ENCODE results near the gene RPL36. TPM values are rescaled to one million over a fixed set of nuclear protein-coding genes. Genes with fewer than 3 reads are reported as not detected.
"Not testable (repeated sequence)": the region's sequence is repeated elsewhere in the genome, so short reads cannot be mapped to it uniquely, and the experiment has no call there.

The RPL36 gene
- total RNA-seq, 1 donor from 2014 or later = 241 TPM

DNA sequence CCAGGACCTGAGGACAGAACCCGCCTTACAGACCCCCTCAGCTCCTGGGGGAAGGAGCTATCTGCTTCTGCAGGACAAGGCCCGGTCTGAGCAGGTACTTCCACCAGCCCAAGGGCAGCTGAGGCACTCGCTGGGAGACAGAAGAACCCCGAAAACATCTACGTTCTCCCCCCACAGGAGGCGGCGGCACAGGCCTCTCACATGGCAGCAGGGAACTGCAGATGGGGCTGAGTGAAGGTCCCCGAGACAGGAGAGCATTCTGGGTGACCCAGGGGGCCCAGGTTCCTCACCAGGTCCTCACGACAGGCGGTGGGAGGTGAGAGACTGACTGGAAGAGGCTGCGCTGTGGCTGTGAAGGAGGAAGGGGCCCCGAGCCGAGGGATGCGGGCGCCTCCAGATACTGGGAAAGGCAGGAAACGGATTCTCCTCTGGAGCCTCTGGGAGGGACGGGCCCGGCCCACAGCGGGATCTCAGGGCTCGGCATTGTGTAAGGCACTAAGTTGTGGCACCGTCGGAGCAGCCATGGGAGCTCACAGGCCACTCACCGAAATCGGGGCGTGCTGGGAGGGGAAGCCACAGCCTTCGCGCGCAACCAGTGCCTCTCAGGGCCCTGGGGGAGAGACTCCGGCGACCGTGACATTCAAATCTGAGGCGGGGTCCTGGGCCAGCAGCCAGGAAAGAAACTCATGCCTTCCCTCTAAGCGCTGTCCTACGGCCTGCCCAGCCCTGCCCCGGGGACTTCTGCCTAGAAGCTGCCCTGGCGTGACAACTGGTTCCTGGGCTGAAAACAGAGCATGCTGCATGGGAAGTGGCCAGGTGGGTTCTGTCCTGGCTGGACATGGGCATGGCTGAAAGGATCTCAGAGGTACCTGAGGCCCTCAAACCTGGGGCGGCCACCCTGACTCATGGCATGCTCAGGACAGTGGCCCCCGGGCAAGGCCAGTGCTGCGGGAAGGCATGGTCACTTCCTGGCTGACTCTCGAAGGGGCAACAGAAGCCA, 14.0 kb downstream of the RPL36 start:
- ATAC-seq = no peak
- DNase-seq (ENCODE audit: low spot score) = no peak

DNA sequence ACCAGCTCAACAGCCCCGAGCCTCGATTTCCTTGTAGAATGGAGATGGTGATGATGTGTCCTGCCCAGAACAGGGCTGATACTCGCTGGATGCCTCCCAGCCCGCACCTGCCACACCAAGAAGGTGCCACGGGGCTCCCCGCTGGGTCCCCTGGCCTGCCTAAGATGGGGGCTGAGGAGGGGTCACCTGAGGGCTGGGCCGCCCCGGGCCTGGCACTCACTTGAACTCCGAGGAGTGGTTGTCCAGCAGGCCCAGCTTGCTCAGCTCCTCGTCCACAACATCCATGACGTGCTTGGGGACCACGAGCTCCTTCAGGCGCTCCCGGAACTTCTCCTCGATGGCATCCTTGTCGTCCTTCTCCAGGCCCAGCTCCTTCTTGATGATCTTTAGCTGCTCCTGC, 15.5 kb downstream of the RPL36 start:
- DNase-seq (ENCODE audit: low spot score) (no peak), ATAC-seq (no peak)

DNA sequence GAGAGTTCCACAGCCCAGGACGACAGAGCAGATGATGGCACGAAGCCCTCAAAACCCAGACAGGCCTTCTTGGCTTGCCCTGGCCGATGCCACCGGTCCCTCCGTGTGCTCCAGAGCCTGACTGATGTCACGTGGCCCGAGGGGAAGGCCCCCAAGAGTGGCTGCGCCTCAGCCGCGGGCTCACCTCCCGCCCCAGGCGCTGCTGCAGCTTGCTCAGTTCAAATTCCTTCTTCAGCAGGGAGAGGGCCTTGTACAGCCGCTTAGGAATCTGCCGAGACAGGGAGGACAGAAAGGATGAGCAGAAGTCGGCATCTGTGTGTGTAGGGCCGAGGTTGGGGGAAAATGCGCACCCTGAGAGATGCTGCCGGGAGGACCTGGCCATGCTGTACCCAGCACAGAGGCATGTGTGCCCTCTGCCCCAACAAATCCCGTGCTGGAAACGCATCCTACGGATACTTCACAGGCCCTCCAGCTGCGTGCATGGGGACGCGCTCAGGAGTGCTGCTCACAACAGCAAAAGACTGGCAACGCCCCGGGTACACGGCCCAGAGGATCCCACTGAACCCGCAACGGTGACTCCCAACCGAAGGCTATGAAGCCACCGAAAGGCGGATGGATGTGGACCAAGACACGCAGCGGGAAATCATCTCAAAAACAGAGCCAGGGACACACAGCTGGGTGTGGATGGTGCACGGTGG, 16.9 kb downstream of the RPL36 start:
- DNase-seq (ENCODE audit: low spot score) (no peak), ATAC-seq (no peak)

DNA sequence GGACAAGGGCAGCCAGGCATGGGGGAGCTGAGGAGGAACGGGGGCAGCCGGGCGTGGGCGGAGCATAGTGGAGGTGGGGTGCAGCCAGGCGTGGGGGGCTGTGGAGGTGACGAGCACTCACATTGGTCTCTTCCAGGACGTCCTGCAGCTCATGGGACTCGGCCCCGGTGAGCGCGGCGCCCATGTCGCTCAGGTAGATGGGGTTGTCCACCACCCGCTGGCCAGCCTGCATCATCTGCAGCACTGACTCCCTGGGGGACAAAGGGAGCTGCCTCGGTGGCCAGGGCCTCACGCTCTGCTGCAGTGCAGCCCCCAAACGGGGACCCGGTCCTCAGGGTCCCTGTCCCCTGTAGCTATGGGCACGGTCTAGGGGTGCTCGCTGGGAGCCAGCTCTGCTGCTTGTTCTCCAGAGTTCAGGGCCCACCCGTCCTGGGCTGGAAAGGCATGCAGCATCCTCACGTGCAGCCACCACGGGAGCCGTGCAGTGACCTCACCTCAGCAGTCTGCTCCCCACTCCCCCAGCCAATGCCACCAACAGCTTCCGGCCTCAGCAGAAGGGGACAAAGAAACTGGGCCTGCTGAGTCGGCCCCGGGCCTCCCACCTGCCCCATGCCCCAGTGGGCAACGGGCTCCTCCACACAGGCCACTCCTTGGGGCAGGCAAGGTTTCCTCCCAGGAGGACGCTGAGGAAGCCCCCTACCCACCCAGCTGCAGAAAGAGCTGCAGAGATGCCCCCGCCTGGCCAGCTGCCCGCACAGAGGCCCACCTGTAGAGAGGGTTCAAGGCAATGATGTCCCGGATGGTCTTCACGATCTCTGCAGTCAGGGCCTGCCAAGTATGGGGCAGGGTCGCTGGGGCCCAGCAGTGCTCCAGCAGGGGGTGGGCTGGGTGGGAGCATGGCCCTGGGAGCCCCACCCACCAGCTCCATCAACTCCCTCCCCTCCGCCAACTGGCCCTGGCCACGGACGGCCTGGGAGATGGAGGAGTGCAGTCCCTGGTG, 17.8 kb downstream of the RPL36 start:
- DNase-seq (ENCODE audit: low spot score) (no peak), ATAC-seq (no peak)

DNA sequence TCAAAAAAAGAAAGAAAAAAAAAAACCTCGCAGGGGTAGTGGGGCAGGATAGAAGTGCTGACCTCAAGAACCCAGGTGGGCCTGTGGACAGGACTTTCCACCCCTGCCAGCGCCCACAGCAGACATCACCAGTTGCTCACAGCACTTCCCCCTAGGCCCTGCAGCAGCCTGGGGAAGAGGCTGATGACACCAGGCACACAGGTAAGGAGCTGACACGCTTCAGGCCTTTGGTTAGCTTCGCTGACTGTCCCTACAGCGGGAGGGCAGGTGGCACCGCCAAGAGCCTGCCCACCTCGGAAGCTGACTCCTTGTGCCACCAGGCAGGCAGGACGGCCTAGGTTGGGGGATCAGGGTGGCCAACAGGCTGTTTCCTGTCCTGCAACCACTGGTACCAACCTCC, 20.9 kb downstream of the RPL36 start:
- DNase-seq (ENCODE audit: low spot score) (no peak), ATAC-seq (no peak)

DNA sequence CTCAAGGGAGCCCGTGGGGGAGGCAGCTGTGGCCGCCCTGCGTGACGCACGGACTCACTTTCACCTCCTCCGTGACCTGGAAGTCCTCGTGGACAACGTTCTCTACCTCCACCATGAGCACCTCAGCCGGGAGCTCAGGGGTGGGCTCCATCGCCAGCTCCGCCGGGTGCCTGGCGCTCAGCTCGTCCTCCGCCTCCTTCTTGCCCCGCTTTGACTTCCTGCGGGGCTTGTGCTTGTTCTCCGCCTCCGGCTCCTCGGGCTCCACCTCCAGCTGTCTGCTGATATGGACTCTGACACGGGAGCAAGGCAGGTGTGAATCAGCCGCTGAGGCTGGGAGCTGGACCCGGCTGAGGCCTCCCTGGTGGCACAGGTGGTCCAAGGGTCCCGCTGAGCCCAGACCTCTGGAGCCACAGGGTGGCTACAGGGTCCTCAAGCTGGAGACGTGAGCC, 21.6 kb downstream of the RPL36 start:
- DNase-seq (ENCODE audit: low spot score) = no peak
- ATAC-seq = no peak

DNA sequence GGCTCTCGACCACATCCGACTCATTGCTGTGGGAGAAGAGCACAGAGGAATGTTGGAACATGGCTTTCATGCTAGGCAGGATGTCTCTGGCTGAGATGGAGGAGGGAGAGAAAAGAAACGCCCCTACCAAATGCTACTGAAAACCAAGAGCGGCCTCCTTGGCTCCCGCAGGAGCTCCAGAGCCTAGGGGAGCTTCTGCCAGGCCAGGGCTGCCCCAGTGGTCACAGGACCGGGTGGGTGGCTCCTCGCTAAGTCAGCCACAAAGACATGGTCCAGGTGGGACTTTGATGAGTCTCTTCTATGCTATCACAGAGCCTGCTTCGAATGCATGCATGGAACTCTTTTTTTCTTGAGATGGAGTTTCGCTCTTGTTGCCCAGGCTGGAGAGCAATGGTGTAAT, 23.1 kb downstream of the RPL36 start:
- no peak for ATAC-seq
- DNase-seq (ENCODE audit: low spot score) = no peak

DNA sequence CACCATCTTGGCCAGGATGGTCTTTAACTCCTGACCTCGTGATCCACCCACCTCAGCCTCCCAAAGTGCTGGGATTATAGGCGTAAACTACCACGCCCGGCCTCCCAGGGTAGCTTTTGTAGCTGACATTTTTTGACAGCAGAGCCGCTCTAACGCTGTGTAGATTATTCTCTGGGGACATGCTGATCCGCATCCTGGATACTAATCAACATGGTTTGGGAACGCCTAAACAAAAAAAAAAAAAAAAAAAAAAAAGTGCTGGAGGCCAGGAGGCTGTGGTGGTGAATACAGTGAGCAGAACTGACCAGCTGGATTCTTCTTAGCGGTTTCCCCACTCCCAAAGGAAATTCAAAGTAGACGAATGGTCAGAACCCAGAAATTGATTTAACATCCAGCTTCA, 24.7 kb downstream of the RPL36 start:
- no peak for ATAC-seq

DNA sequence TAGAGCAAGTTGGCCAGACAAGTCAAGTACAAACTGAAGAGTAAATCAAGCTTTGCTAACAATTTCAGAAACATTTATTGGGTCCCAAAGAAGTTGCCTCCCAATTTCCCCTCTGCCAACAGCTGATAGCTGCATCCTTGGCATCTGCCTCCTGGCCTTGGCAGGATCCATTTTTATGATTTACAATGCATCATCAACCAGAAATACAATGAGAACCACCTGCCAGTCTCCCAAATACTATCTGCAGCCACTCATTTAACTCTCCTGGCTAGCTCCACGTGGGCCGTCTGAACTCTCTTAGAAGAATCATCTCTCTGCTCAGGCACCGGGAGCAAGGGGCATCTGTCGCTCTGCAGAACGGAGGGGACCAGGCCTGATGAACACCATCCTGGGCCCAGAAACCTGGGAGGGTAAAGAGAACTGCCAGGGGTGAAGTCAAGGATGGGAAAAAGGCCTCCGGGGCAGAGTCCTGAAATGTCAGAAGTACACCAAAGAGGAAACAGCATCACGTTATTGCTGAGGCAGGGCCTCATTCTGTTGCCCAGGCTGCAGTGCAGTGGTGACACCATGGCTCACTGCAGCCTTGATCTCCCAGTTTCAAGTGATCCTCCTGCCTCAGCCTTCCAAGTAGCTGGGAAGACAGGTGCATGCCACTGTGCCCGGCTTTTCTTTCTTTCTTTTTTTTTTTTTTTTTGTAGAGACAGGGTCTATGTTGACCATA, 27.3 kb downstream of the RPL36 start:
- DNase-seq (ENCODE audit: low spot score) (no peak), ATAC-seq (no peak)

More for the DNA sequence above, 24.7 kb downstream of the RPL36 start:
- DNase-seq (ENCODE audit: low spot score) = no peak

DNA sequence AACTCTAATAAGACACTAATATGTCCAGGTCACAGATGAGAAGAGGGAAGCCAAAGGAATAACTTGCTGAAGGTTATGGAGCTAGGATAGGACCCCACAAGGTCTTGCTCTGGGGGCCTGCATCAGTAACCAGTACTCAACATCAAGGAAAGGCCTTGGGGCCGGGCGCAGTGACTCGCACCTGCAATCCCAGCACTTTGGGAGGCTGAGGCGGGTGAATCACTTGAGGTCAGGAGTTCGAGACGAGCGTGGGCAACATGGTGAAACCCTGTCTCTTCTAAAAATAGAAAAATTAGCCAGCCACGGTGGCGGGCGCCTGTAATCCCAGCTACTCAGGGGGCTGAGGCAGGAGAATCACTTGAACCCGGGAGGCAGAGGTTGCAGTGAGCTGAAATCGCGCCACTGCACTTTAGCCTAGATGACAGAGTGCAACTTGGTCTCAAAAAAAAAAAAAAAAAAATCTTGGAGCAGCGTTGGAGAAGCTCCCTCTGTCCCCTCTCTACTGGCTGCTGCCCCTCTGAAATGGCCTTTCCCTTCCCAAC, 28.0 kb downstream of the RPL36 start:
- ATAC-seq (no peak), DNase-seq (ENCODE audit: low spot score) (no peak)

DNA sequence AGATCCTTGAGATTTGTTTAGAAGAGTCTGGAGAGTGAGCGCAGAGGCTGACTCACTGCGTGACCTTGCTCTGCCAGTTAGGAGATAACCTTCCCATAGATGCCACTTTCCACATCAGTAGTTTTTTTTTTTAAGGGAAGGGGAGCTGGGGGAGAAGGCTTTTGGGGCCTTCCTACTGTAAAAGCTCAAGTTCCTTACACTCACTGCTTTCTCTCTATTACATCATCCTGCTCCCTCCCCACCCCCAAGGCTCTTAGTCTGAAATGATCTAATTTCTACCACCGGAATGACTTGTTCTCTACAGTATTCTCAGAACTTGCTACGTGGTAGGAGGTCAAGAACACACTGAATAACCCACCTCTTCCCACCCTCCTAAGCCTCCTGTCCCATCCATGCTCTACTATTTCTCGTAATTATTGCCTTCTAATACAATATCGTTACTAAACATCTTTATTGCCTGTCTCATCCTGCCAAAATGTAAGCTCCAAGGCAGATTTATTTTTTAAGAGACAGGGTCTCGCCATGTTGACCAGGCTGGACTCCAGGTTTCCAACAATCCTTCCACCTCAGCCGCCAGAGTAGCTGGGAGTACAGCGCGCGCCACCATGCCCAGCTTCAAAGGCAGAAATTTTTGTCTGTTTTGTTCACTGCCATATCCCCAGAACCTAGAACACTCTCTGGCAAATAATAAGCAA, 28.6 kb downstream of the RPL36 start:
- DNase-seq (ENCODE audit: low spot score) = no peak

DNA sequence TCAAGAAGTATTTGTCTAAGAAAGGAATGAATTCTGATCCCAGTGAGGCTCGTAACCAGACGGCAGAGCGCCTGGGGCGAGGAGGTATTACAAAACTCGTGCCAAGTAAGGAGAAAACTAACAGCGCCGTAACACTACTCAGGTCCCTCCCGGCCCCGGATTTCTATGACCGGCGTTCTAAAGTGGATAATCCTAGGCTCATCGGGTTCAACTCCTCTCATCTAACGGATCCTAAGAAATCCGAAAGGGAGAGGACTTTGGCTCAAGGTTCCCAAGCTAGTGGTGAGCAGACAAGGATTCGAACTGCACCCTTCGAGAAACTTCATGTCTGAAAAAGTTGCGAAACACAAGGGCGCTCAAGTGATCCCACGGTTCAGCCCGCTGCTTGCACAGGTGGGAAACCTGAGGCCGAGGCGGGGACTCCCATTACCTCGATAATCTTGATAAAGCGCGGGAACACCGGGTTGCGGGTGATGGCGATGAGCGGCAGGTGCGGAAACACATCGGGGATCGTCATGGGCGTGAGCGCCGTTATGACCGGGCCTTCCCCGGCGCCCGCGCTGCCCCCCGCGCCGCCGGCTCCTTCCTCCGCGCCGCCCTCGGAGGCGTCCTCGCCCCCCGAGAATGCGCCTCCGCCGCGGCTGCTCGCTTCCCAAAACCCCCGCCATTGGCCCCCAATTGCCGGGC, 29.3 kb downstream of the RPL36 start:
- DNase-seq (ENCODE audit: low spot score) (peak; percentile 60), ATAC-seq (peak; percentile 1)

More for the DNA sequence above, 28.6 kb downstream of the RPL36 start:
- ATAC-seq = no peak

DNA sequence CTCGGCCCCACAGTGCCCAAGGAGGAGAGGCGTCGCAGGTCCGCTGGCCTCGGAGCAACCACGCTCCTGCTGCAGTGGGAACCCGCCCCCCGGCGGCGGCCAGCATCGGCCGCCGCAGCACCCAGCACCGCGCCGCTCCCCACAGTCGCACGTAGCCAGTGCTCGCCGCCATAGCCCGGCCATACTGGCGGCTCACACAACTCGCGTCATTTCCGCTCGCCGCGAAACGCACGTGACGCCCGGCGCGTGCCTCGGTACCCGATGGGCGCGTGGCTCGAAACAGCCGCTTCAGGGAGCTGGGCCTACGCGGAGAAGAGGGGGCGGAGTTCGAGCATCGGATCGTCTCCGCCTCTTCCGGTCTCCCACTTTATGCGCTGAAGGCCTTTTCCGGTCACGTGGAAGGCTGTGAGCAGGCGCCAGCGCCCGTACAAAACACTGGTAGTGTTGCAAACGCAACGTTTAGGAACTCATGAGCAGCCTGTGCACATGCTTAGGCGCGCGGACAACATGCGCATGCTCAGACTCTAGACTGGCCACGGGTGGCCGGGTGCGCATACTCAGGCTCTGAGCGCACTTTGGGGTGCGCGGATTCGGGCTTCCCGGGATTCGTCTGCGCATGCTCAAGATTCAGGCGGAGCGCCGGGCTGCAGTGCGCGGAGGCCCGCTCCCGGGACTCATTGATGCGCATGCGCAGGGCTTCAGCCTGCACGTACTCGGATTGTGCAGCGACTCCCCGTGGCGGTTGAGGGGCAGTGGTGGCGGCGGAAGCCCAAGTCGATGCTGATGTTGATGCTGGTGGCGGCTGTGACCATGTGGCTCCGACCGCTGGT, 30.1 kb downstream of the RPL36 start, which contains the start of the genes CATSPERD and LONP1:
TSS of gene CATSPERD (plus strand) at position 677 of the 830 bp plus-strand sequence. CDS start at position 778, 101 bp downstream.
TSS of gene LONP1 (minus strand) at position 186 of the 830 bp plus-strand sequence. CDS start at position 172, 14 bp downstream.
- ATAC-seq (peak; percentile 94), DNase-seq (ENCODE audit: low spot score) (peak; percentile 99)

DNA sequence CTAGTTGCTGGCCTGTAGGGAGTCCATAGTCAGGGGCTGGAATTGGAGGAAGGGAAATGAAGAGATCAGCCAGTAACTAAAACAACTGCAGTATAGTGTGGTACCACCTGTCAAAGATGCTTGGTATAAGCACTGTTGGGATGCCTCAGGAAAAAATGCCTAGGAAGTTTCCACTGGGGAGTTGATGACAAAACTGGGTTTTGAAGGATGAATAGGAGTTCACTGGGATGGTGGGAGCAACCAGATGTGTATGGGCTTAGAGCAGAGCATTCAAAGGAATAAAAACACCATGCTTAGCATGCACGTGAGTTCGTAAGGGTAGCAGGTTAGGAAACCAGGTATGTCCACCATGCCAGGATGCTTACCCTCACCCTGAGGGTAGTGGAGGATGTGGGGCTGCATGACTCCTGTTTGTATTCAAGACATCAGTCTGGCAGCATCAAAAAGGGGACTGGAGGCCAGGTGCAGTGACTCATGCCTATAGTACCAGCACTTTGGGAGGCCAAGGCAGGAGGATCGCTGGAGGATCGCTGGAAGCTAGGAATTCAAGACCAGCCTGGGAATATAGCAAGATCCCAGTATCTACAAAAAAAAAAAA, 37.5 kb downstream of the RPL36 start:
- DNase-seq (ENCODE audit: low spot score) = no peak
- ATAC-seq = no peak

DNA sequence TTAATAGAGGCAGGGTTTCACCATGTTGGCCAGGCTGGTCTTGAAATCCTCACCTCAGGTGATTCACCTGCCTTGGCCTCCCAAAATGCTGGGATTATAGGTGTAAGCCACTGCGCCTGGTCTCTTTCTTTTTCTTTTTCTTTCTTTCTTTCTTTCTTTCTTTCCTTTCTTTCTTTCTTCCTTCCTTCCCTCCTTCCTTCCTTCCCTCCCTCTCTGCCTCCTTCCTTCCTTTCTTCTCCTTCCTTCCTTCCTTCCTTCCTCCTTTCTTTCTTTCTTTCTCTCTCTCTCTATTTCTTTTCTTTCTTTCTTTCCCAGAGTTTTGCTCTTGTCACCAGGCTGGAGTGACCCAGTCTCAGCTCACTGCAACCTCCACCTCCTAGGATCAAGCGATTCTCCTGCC, 43.1 kb downstream of the RPL36 start:
- ATAC-seq = not testable (repeated sequence)

DNA sequence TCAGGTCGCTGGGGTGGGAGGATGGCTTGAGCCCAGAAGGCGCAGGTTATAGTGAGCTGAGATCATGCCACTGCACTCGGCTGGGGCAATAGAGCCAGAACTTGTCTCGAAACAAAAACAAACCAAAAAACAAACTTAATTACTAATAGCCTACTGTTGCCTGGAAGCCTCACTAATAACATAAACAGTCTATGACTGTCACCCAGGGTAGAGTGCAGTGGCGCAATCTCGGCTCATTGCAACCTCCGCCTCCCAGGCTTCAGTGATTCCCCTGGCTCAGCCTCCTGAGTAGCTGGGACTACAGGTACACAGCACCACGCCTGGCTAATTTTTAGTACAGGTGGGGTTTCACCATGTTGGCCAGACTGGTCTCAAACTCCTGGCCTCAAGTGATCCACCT, 48.3 kb downstream of the RPL36 start:
- ATAC-seq (no peak), DNase-seq (ENCODE audit: low spot score) (no peak)

More for the DNA sequence above, 43.1 kb downstream of the RPL36 start:
- DNase-seq (ENCODE audit: low spot score) = not testable (repeated sequence)
